ENCODE results near the gene CARD8. TPM values are rescaled to one million over a fixed set of nuclear protein-coding genes. Genes with fewer than 3 reads are reported as not detected.
A peak's percentile ranks its signal among the peaks of the same experiment; 100 is the strongest.

Gene CARD8
- total and polyA plus RNA-seq, 10 of the 15 experiments (the other 5 are each of a cell fraction or from before 2014, with no cell fraction given) = 39.8 to 69.8 (median 46.1) TPM

DNA sequence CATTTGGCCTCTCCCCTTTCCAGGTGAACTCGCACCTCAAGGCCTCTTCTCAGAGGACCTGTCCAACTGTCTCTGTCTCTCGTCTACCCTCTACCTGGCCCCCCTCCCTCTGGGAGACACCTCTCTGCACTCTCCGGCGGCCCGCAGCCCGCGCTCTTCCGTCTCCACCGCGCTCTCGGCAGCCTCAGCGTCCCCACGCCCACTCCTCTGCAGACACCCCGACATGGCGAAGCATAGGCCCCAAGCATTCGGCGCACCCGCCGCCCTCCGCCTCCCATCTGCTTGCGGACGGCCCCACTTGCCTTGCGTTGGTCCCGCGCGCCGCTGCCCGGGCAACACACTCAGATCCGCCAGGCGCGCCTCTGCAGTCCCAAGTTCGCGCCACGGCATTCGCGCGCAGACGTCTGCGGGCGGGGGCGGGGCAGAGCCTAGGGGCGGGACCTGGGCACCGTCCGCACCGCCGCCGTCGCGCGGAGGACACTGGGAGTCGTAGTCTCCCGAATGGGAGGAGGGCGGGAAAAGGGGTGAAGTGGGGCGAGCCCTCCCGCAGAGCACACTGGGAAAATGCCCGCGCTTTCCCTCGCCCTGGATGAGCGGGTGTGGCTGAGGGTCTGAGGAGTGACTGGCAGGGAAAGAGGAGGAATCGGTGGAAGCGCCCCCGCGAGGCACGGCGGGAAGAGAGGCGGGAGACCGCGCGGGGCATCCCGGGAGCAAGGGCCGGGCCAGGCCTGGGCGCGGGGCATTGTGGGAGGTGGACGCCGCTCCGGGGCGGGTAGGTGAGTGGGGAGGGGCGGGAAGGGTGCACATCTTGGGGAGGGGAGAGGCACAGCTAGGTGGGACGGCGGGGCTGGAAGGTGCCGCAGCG lies 85.5 kb downstream of the CARD8 start, which contains the start of the genes LIG1 and ZSWIM9 (continued):
- TF ChIP-seq ZZZ3 (IDR thresholded peaks at IDR 0.05; ENCODE audit: control insufficient read depth, insufficient read length, low read depth) (no peak), RCOR1 (conservative IDR thresholded peaks at IDR 0.05; ENCODE audit: low read depth, low read length) (no peak), SRF (IDR thresholded peaks at IDR 0.05; ENCODE audit: low read depth in 2 of 2, low read length in 2 of 2) (0 out of 4 replicates have a peak, but pooled peaks of 1 of the 2 experiments have one; percentile 44), SREBF1 (IDR thresholded peaks at IDR 0.05; ENCODE audit: low read length) (peak; percentile 48; the same call in 1 of the 2 replicates), ZSCAN29 (IDR thresholded peaks at IDR 0.05) (no peak), PAX8 (IDR thresholded peaks at IDR 0.05) (no peak), MEF2A (IDR thresholded peaks at IDR 0.05; ENCODE audit: insufficient read depth, low read depth, low read length) (no peak), BMI1 (IDR thresholded peaks at IDR 0.05; ENCODE audit: borderline replicate concordance) (no peak), ATF7 (IDR thresholded peaks at IDR 0.05; ENCODE audit: low read depth) (peak; percentile 20; the same call in 1 of the 2 replicates), MXI1 (IDR thresholded peaks at IDR 0.05; ENCODE audit: low read depth, low read length) (peak; percentile 79), GATAD2B (conservative IDR thresholded peaks at IDR 0.05; ENCODE audit: low read depth) (peak; percentile 76; the same call in 1 of the 2 replicates), BHLHE40 (IDR thresholded peaks at IDR 0.05; ENCODE audit: borderline replicate concordance in 1 of 2, low read depth in 2 of 2, low read length in 1 of 2) (peak in 1 of 2 experiments; percentile 43; a peak in 2 of 4 replicates), NR2C1 (IDR thresholded peaks at IDR 0.05) (no peak), POLR2A (IDR thresholded peaks at IDR 0.05; ENCODE audit: low read depth, low read length) (peak; percentile 88), POLR2AphosphoS2 (IDR thresholded peaks at IDR 0.05; ENCODE audit: low read depth, low read length) (no peak), NRF1 (conservative IDR thresholded peaks at IDR 0.05; ENCODE audit: low read depth, low read length) (0 out of 2 replicates have a peak, but pooled peaks have one; percentile 25), IKZF2 (IDR thresholded peaks at IDR 0.05) (peak; percentile 54 to 67; a peak in 3 of 4 replicates)
- TF ChIP-seq, protein P1, sequence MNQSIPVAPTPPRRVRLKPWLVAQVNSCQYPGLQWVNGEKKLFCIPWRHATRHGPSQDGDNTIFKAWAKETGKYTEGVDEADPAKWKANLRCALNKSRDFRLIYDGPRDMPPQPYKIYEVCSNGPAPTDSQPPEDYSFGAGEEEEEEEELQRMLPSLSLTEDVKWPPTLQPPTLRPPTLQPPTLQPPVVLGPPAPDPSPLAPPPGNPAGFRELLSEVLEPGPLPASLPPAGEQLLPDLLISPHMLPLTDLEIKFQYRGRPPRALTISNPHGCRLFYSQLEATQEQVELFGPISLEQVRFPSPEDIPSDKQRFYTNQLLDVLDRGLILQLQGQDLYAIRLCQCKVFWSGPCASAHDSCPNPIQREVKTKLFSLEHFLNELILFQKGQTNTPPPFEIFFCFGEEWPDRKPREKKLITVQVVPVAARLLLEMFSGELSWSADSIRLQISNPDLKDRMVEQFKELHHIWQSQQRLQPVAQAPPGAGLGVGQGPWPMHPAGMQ (IDR thresholded peaks at IDR 0.05; ENCODE audit: borderline replicate concordance) = no peak
- TF ChIP-seq, protein P2, sequence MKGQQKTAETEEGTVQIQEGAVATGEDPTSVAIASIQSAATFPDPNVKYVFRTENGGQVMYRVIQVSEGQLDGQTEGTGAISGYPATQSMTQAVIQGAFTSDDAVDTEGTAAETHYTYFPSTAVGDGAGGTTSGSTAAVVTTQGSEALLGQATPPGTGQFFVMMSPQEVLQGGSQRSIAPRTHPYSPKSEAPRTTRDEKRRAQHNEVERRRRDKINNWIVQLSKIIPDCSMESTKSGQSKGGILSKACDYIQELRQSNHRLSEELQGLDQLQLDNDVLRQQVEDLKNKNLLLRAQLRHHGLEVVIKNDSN (IDR thresholded peaks at IDR 0.05; ENCODE audit: borderline replicate concordance, extremely low read length, insufficient read depth, low read depth, low read length) = no peak
- TF ChIP-seq, protein P3, sequence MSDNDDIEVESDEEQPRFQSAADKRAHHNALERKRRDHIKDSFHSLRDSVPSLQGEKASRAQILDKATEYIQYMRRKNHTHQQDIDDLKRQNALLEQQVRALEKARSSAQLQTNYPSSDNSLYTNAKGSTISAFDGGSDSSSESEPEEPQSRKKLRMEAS (IDR thresholded peaks at IDR 0.05; ENCODE audit: low read depth, low read length) = peak; percentile 55; the same call in 1 of the 2 replicates
- TF ChIP-seq, protein P4, sequence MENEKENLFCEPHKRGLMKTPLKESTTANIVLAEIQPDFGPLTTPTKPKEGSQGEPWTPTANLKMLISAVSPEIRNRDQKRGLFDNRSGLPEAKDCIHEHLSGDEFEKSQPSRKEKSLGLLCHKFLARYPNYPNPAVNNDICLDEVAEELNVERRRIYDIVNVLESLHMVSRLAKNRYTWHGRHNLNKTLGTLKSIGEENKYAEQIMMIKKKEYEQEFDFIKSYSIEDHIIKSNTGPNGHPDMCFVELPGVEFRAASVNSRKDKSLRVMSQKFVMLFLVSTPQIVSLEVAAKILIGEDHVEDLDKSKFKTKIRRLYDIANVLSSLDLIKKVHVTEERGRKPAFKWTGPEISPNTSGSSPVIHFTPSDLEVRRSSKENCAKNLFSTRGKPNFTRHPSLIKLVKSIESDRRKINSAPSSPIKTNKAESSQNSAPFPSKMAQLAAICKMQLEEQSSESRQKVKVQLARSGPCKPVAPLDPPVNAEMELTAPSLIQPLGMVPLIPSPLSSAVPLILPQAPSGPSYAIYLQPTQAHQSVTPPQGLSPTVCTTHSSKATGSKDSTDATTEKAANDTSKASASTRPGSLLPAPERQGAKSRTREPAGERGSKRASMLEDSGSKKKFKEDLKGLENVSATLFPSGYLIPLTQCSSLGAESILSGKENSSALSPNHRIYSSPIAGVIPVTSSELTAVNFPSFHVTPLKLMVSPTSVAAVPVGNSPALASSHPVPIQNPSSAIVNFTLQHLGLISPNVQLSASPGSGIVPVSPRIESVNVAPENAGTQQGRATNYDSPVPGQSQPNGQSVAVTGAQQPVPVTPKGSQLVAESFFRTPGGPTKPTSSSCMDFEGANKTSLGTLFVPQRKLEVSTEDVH (IDR thresholded peaks at IDR 0.05; ENCODE audit: low read depth, partially characterized antibody) = peak; percentile 60
- TF ChIP-seq, protein P5, sequence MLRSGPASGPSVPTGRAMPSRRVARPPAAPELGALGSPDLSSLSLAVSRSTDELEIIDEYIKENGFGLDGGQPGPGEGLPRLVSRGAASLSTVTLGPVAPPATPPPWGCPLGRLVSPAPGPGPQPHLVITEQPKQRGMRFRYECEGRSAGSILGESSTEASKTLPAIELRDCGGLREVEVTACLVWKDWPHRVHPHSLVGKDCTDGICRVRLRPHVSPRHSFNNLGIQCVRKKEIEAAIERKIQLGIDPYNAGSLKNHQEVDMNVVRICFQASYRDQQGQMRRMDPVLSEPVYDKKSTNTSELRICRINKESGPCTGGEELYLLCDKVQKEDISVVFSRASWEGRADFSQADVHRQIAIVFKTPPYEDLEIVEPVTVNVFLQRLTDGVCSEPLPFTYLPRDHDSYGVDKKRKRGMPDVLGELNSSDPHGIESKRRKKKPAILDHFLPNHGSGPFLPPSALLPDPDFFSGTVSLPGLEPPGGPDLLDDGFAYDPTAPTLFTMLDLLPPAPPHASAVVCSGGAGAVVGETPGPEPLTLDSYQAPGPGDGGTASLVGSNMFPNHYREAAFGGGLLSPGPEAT (IDR thresholded peaks at IDR 0.05; ENCODE audit: low read depth) = 0 out of 2 replicates have a peak, but pooled peaks have one; percentile 9

Measured in GM12878 (cell line).